Sigmoid colon (tissue), 4 donors: ENCODE data around the gene FURIN.

ENCODE experiments used
- CTCF ChIP-seq, 4 experiments: fragments of 450-650 bp in 3 of 4; fragments of 200-600 bp in 1 of 4; IDR thresholded peaks; one replicate each; pipeline ENCODE4 v1.5.1; 2016 to 2019; ENCODE audit warnings: antibody characterized with exemption in 4 of 4, mild to moderate bottlenecking in 3 of 4, moderate library complexity in 2 of 4
- EP300 ChIP-seq, 4 donors: sonication (generic); formaldehyde crosslinking; IDR thresholded peaks; one replicate each; pipeline ENCODE4 v1.6.1; 2017; ENCODE audit warnings: antibody characterized with exemption in 4 of 4
- POLR2A ChIP-seq, 2 donors: fragments of 450-650 bp; IDR thresholded peaks; one replicate each; pipeline ENCODE4 v1.6.1; 2016; ENCODE audit warnings: antibody characterized with exemption in 2 of 2, mild to moderate bottlenecking in 2 of 2, moderate library complexity in 2 of 2
- POLR2AphosphoS5 ChIP-seq, 4 donors: sonication (generic); formaldehyde crosslinking; IDR thresholded peaks; one replicate each; pipeline ENCODE4 v1.6.1; 2017; ENCODE audit warnings: antibody characterized with exemption in 4 of 4

- TF ChIP-seq CTCF (IDR thresholded peaks at IDR 0.05) (no peak), POLR2A (IDR thresholded peaks at IDR 0.05) (no peak), EP300 (IDR thresholded peaks at IDR 0.05) (no peak), POLR2AphosphoS5 (IDR thresholded peaks at IDR 0.05) (no peak)
Observed at GRCh38 chr15:90880381-90881145, 12.2 kb downstream of the FURIN start.
